AG04449 (cell line): Measurements from ENCODE around the gene OR10AD1.

Source experiments
- CTCF ChIA-PET: fragments of 350-600 bp; formaldehyde crosslinking; extraction: SDS; loops from one replicate; lab custom pipeline; 2021; ENCODE audit warnings: antibody characterized with exemption; lab: Yijun Ruan, JAX
- POLR2A ChIA-PET: fragments of 400-600, 350-600 bp; formaldehyde crosslinking; extraction: SDS; loops from one replicate; lab custom pipeline; 2020; ENCODE audit warnings: antibody characterized with exemption, inconsistent platforms; lab: Yijun Ruan, JAX
- DNase-seq: peaks from one replicate; pipeline ENCODE4 v3.0.0-alpha.2; 2010; ENCODE audit warnings: low read depth, low spot score
- H3K4me3 ChIP-seq: 2 replicates; pipeline ENCODE4 v1.5.1; 2011; ENCODE audit warnings: low read depth, mild to moderate bottlenecking, control low read depth, low read length
- TF ChIP-seq, protein P1 (sequence below): IDR thresholded peaks from one replicate; pipeline ENCODE4 v1.5.1; 2011; ENCODE audit warnings: mild to moderate bottlenecking, moderate library complexity, low read length, control low read depth, inconsistent platforms; ENCODE audit not compliant: insufficient read depth; ENCODE audit errors: missing control alignments

Gene OR10AD1

DNA sequence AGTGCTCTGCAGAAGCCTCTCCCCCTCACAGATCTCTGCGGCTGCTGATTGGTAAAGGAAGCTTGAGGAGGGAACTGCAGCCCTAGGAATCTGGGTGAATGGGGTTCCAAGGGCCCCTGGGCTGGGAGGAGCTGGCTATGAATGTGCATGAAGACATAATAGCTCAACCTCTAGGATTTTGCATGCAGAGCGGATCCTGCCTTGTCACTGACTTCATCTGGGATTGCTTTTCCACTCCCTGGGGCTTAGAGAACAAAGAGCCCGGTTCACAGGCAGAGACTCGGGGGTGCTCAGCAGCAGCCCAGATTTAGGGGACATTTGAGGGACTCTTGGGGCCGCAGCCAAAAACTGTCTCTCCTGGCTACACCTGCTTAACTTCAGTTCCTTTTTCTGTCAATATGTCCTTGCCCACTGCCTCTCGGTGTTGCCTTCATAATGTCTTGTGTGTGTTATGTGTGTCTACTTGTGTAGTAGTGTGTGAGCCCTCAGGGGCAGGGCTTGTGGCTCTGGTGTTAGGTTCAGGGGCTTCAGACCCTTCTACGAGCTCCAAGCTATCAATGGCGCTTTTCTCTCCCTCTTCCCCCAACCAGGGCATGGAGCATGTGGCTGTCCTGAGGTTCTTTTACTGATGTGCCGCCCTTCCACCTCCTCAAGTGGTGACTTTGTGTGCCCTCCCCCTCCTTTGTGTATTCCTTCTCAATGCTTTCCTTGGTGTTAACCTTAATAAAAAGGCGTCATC lies 17.7 kb downstream of the OR10AD1 start:
- ChIA-PET CTCF (interaction anchor here (0.7 to 3.1 kb wide), 7 partner anchors 9 to 433 kb away, joined by 3 to 11 read pairs (median 4); no protein-coding TSS in a partner anchor), POLR2A (no interaction called here)
- TF ChIP-seq, protein P1, sequence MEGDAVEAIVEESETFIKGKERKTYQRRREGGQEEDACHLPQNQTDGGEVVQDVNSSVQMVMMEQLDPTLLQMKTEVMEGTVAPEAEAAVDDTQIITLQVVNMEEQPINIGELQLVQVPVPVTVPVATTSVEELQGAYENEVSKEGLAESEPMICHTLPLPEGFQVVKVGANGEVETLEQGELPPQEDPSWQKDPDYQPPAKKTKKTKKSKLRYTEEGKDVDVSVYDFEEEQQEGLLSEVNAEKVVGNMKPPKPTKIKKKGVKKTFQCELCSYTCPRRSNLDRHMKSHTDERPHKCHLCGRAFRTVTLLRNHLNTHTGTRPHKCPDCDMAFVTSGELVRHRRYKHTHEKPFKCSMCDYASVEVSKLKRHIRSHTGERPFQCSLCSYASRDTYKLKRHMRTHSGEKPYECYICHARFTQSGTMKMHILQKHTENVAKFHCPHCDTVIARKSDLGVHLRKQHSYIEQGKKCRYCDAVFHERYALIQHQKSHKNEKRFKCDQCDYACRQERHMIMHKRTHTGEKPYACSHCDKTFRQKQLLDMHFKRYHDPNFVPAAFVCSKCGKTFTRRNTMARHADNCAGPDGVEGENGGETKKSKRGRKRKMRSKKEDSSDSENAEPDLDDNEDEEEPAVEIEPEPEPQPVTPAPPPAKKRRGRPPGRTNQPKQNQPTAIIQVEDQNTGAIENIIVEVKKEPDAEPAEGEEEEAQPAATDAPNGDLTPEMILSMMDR = no peak
- H3K4me3 ChIP-seq = no peak overlapping the region
- no peak for DNase-seq

DNA sequence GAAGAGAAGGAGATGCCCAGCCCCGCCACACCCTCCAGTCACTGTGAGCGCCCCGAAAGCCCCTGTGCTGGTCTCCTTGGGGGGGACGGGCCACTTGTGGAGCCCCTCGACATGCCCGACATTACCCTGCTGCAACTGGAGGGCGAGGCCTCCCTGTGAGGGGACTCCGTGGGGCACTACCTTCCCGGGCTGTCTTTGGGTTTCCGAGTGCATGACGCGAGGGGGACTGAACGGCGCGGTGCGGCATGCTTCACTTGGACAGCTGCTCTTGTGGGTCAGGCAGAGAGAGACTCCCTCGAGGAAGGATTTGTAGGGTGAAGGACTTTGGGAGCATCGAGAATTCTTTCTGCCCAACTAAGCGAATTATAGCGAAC lies 18.6 kb downstream of the OR10AD1 start:
- H3K4me3 ChIP-seq = peak overlapping the region; percentile 80
- ChIA-PET CTCF (interaction anchor here (0.9 to 3.1 kb wide), 6 partner anchors 8 to 433 kb away, joined by 3 to 11 read pairs (median 7); no protein-coding TSS in a partner anchor), POLR2A (no interaction called here)
- no peak for DNase-seq
- TF ChIP-seq, protein P1 = no peak

DNA sequence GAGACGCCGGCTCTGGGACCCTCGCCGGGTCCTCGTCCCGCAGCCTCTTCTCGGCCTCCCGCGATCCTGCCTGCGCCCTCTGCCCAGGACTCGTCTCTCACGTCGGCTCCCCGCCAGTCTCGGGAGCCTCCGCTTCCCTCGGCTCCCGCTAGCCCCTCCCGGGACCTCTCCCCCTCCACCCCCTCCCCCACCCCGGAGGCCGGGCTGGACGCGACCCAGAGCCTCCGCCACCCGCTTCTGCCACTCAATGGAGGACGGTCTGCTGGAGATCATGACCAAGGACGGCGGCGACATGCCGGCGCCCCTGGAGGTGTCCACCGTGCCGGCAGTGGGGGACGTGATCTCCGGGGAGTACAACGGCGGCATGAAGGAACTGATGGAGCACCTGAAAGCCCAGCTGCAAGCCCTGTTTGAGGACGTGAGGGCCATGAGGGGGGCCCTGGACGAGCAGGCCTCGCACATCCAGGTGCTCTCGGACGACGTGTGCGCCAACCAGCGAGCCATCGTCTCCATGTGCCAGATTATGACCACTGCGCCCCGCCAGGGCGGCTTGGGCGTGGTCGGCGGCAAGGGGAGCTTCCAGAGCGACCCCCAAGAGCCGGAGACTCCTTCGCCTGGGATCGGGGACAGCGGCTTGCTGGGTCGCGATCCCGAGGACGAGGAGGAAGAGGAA lies 19.1 kb downstream of the OR10AD1 start:
- ChIA-PET POLR2A (no interaction called here), CTCF (interaction anchor here (0.9 to 3.1 kb wide), 6 partner anchors 11 to 434 kb away, joined by 3 to 11 read pairs (median 6); no protein-coding TSS in a partner anchor)
- TF ChIP-seq, protein P1 = no peak
- no peak for DNase-seq
- peak overlapping the region; percentile 80 for H3K4me3 ChIP-seq

DNA sequence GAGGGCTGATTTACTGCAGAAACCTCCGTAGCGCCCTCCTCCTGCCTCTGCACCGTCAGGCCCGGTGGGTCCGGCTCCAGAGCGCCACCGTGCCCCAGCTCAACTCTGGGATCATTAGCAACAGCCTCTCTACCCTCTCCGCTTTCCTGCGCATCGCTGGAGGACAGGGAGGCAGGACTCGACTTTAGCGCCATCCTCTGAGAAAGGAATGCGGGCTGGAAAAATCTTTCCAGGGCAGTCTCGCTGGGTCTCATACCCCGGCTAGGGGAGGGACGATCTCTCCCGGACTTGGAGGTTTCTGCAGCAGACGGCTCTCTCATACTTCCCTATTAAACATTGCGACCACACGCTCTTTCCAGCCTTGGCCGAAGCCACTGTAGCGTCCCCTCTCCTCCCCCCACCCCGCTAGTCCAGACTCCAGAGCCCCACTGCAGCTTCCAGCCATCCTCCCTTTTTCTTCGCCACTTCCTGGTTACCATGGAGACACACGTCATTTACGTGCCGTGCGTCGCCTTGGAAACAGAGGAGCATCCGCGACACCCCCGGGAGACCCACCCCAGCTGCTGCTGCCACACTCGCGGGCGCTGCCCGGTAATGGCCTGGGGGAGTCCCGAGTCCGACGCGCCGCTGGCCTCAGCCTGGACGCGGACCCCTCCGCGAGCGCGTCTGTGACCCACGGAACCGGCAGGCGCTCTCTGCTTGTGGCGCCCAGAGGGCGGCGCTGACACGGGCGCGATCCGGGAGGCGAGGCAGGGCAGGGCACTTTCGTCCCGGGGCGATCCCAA lies 19.8 kb downstream of the OR10AD1 start, which contains the start of gene CCDC184:
Gene CCDC184, plus strand, starts transcription at position 554 of the 785 bp plus-strand sequence. CDS start 479 bp downstream, outside the sequence.
- peak within 1 kb of the TSS; percentile 80 for H3K4me3 ChIP-seq
- DNase-seq = no peak
- ChIA-PET POLR2A (interaction anchor here (1.2 kb wide), 1 partner anchor 14 kb away, joined by 4 read pairs; no protein-coding TSS in a partner anchor), CTCF (interaction anchor here (0.8 to 3.1 kb wide), 14 partner anchors 9 to 438 kb away, joined by 3 to 11 read pairs (median 4); partner anchors contain the start of gene ASB8)
- TF ChIP-seq, protein P1 = peak; percentile 60

DNA sequence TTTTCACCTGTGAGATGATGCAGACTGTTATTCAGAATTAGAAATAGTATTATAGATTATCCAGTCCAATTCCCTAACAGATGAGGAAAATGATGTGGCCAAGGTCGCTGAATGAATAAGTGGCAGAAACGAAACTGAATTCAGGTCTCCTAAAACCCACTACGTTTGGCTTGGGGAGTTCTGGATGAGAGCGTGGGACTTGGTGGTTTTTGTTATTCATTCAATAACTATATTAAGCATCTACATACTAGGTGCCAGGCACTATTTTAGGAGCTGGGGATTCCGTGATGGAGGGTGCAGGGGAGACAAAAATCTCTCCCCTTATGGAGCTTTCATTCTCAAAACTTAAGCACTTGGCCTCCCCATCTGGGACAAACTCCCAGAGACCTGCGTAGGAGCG lies 20.5 kb downstream of the OR10AD1 start:
- CTCF ChIA-PET = interaction anchor here (0.8 to 3.1 kb wide), 14 partner anchors 9 to 439 kb away, joined by 3 to 11 read pairs (median 4); partner anchors contain the start of gene ASB8
- POLR2A ChIA-PET = interaction anchor here (1.2 kb wide), 1 partner anchor 15 kb away, joined by 4 read pairs; no protein-coding TSS in a partner anchor
- no peak for DNase-seq
- TF ChIP-seq, protein P1 = no peak
- peak overlapping the region; percentile 80 for H3K4me3 ChIP-seq
